H1 (cell line): ENCODE measurements around the gene CACNA1G. TPM values are rescaled to one million over a fixed set of nuclear protein-coding genes. Genes with fewer than 3 reads are reported as not detected.

Source experiments
- CTCF ChIA-PET: fragments of 300-600 bp; sonication (Branson Sonifier 250); formaldehyde crosslinking; loops from one replicate; lab custom pipeline; 2021; ENCODE audit not compliant: partially characterized antibody; lab: Charles Lee
- POLR2A ChIA-PET: fragments of 300-600 bp; sonication (Branson Sonifier 250); formaldehyde crosslinking; loops from one replicate; lab custom pipeline; 2021; ENCODE audit warnings: inconsistent platforms; ENCODE audit not compliant: partially characterized antibody; lab: Charles Lee
- DNase-seq, 2 experiments: peaks; one replicate each; pipeline versions ENCODE4 v3.0.0 to v3.0.0-alpha.2; 2010 to 2022; ENCODE audit warnings: low spot score in 2 of 2, low read depth in 1 of 2, mixed read lengths in 1 of 2
- FAIRE-seq: peaks from 2 replicates; lab custom pipeline; 2011; peaks lifted over from hg19 to GRCh38; lab: Jason Lieb, UNC
- H2AFZ ChIP-seq: 2 replicates; pipeline ENCODE4 v1.8.1; 2012; ENCODE audit warnings: low read length, inconsistent platforms
- H2AK5ac ChIP-seq: 2 replicates; pipeline ENCODE4 v1.6.1; 2013; ENCODE audit warnings: low read depth, low read length
- H2BK120ac ChIP-seq: replicated peaks from 2 replicates; pipeline ENCODE3; 2013; ENCODE audit warnings: low read depth, low read length, inconsistent platforms
- H2BK12ac ChIP-seq: 2 replicates; pipeline ENCODE4 v1.6.1; 2013; ENCODE audit warnings: low read depth, low read length
- H2BK15ac ChIP-seq: 2 replicates; pipeline ENCODE4 v1.6.1; 2013; ENCODE audit warnings: low read length
- H2BK20ac ChIP-seq: 2 replicates; pipeline ENCODE4 v1.6.1; 2013; ENCODE audit warnings: low read length
- H2BK5ac ChIP-seq: 2 replicates; pipeline ENCODE4 v1.6.1; 2013; ENCODE audit warnings: low read depth, low read length
- H3K14ac ChIP-seq: 2 replicates; pipeline ENCODE4 v1.6.1; 2013; ENCODE audit warnings: inconsistent platforms; ENCODE audit not compliant: insufficient read length
- H3K18ac ChIP-seq: 2 replicates; pipeline ENCODE4 v1.6.1; 2013; ENCODE audit warnings: low read length; ENCODE audit errors: extremely low read depth
- H3K23ac ChIP-seq: 2 replicates; pipeline ENCODE4 v1.6.1; 2013; ENCODE audit warnings: inconsistent platforms; ENCODE audit not compliant: insufficient read length
- H3K23me2 ChIP-seq: 2 replicates; pipeline ENCODE4 v1.6.1; 2013; ENCODE audit warnings: low read depth, low read length
- H3K27ac ChIP-seq: 2 replicates; pipeline ENCODE4 v1.6.1; 2011; ENCODE audit warnings: low read depth, low read length, inconsistent platforms
- H3K27me3 ChIP-seq, 4 experiments: replicated peaks in 1 of 4; 1 replicate in 1 of 4; 2 replicates in 3 of 4; pipeline versions ENCODE4 v1.6.1 to v1.8.1; 2011 to 2013; ENCODE audit warnings: low read length in 3 of 4, mild to moderate bottlenecking in 3 of 4, inconsistent platforms in 2 of 4, mixed read lengths in 2 of 4, moderate library complexity in 1 of 4; ENCODE audit not compliant: control insufficient read depth in 3 of 4, insufficient read depth in 3 of 4; ENCODE audit errors: extremely low read depth in 1 of 4
- H3K36me3 ChIP-seq, 4 experiments: 2 replicates each; pipeline versions ENCODE4 v1.6.1 to v1.8.1; 2011 to 2013; ENCODE audit warnings: mild to moderate bottlenecking in 4 of 4, low read length in 3 of 4, moderate library complexity in 2 of 4, control low read depth in 1 of 4, inconsistent platforms in 1 of 4; ENCODE audit not compliant: insufficient read depth in 4 of 4, control insufficient read depth in 2 of 4
- H3K4ac ChIP-seq: replicated peaks from 2 replicates; pipeline ENCODE3; 2013; ENCODE audit warnings: low read length, low read depth, mixed read lengths, inconsistent platforms; ENCODE audit not compliant: insufficient read length
- H3K4me1 ChIP-seq, 4 experiments: replicated peaks in 1 of 4; 1 replicate in 1 of 4; 2 replicates in 3 of 4; pipeline versions ENCODE4 v1.6.1 to v1.8.1; 2011 to 2013; ENCODE audit warnings: low read length in 3 of 4, inconsistent platforms in 2 of 4, mixed read lengths in 1 of 4; ENCODE audit not compliant: insufficient read depth in 4 of 4, control insufficient read depth in 3 of 4
- H3K4me2 ChIP-seq, 2 experiments: 2 replicates each; pipeline versions ENCODE4 v1.6.1 to v1.8.1; 2011 to 2013; ENCODE audit warnings: low read depth in 2 of 2, low read length in 2 of 2, control low read depth in 1 of 2, inconsistent platforms in 1 of 2, mild to moderate bottlenecking in 1 of 2; ENCODE audit not compliant: insufficient read depth in 1 of 2
- H3K4me3 ChIP-seq, 4 experiments: fragments of 200-600, 300-600 bp in 1 of 4; sonication (generic), shearing (Covaris generic), sonication (Bioruptor Twin) in 1 of 4; 2 replicates each; pipeline versions ENCODE4 v1.5.1 to v1.8.1; 2011 to 2016; ENCODE audit warnings: low read length in 4 of 4, low read depth in 3 of 4, control low read depth in 2 of 4, inconsistent platforms in 2 of 4, mild to moderate bottlenecking in 2 of 4, mixed read lengths in 1 of 4, moderate library complexity in 1 of 4; ENCODE audit not compliant: insufficient read depth in 2 of 4; ENCODE audit errors: extremely low read depth in 1 of 4
- H3K56ac ChIP-seq: replicated peaks from 2 replicates; pipeline ENCODE3; 2013; ENCODE audit warnings: low read depth, mild to moderate bottlenecking, mixed read lengths, low read length, inconsistent platforms; ENCODE audit not compliant: insufficient read length
- H3K79me1 ChIP-seq: 2 replicates; pipeline ENCODE4 v1.6.1; 2013; ENCODE audit warnings: low read depth, low read length, control low read depth
- H3K79me2 ChIP-seq, 2 experiments: 2 replicates each; pipeline versions ENCODE4 v1.6.1 to v1.8.1; 2012 to 2013; ENCODE audit warnings: low read length in 2 of 2, mild to moderate bottlenecking in 2 of 2, inconsistent platforms in 1 of 2; ENCODE audit not compliant: insufficient read depth in 2 of 2, control insufficient read depth in 1 of 2
- H3K9ac ChIP-seq, 4 experiments: replicated peaks in 1 of 4; 1 replicate in 1 of 4; 2 replicates in 3 of 4; pipeline versions ENCODE4 v1.6.1 to v1.8.1; 2011 to 2013; ENCODE audit warnings: low read depth in 3 of 4, low read length in 3 of 4, control low read depth in 2 of 4, mild to moderate bottlenecking in 2 of 4, moderate library complexity in 2 of 4, inconsistent platforms in 1 of 4; ENCODE audit errors: extremely low read depth in 1 of 4
- H3K9me3 ChIP-seq, 2 experiments: 2 replicates each; pipeline versions ENCODE4 v1.6.1 to v1.8.1; 2012 to 2013; ENCODE audit warnings: mild to moderate bottlenecking in 2 of 2, moderate library complexity in 2 of 2, control low read depth in 1 of 2, inconsistent platforms in 1 of 2, low read depth in 1 of 2, low read length in 1 of 2, mixed read lengths in 1 of 2; ENCODE audit not compliant: insufficient read depth in 2 of 2
- H4K20me1 ChIP-seq, 2 experiments: replicated peaks in 1 of 2; 2 replicates each; pipeline versions ENCODE3 to v1.8.1; 2011 to 2013; ENCODE audit warnings: inconsistent platforms in 2 of 2, low read length in 2 of 2, mild to moderate bottlenecking in 1 of 2; ENCODE audit not compliant: insufficient read depth in 2 of 2, control insufficient read depth in 1 of 2
- H4K5ac ChIP-seq: 2 replicates; pipeline ENCODE4 v1.6.1; 2013; ENCODE audit warnings: low read length, low read depth, mixed read lengths, inconsistent platforms; ENCODE audit not compliant: insufficient read length
- H4K8ac ChIP-seq: 2 replicates; pipeline ENCODE4 v1.8.0; 2013; ENCODE audit warnings: mild to moderate bottlenecking, moderate library complexity, low read length, inconsistent platforms; ENCODE audit not compliant: insufficient read depth; ENCODE audit errors: extremely low read depth
- H4K91ac ChIP-seq: replicated peaks from 2 replicates; pipeline ENCODE3; 2013; ENCODE audit warnings: low read length, mixed read lengths, inconsistent platforms; ENCODE audit not compliant: insufficient read length
- BACH1 ChIP-seq: IDR thresholded peaks from 2 replicates; pipeline ENCODE4 v1.6.1; 2012; ENCODE audit warnings: low read length, improper control_type of control experiment
- BCL11A ChIP-seq, 2 experiments: IDR thresholded peaks; one replicate each; pipeline ENCODE4 v1.6.1; 2011; ENCODE audit warnings: low read depth in 2 of 2, low read length in 2 of 2, mild to moderate bottlenecking in 2 of 2
- CREB1 ChIP-seq: IDR thresholded peaks from 2 replicates; pipeline ENCODE4 v1.6.1; 2012; ENCODE audit warnings: inconsistent platforms
- FOSL1 ChIP-seq: IDR thresholded peaks from 2 replicates; pipeline ENCODE4 v1.6.1; 2011; ENCODE audit warnings: mild to moderate bottlenecking, low read depth, low read length, moderate library complexity; ENCODE audit not compliant: insufficient read depth
- GTF2F1 ChIP-seq: IDR thresholded peaks from 2 replicates; pipeline ENCODE4 v1.6.1; 2012; ENCODE audit warnings: low read depth, low read length, improper control_type of control experiment, borderline replicate concordance
- PHF8 ChIP-seq: fragments of 200-600 bp; sonication (generic); conservative IDR thresholded peaks from 2 replicates; pipeline ENCODE4 v1.7.1; 2012; ENCODE audit warnings: low read depth, mild to moderate bottlenecking, inconsistent platforms, low read length, moderate library complexity
- RAD21 ChIP-seq, 2 experiments: IDR thresholded peaks in 1 of 2; conservative IDR thresholded peaks in 1 of 2; 2 replicates each; pipeline ENCODE4 v1.6.1; 2011; ENCODE audit warnings: low read depth in 2 of 2, low read length in 2 of 2, improper control_type of control experiment in 1 of 2, inconsistent platforms in 1 of 2, mild to moderate bottlenecking in 1 of 2, moderate library complexity in 1 of 2
- RXRA ChIP-seq: IDR thresholded peaks from 2 replicates; pipeline ENCODE4 v1.6.1; 2011; ENCODE audit warnings: low read depth, mild to moderate bottlenecking, low read length, moderate library complexity; ENCODE audit not compliant: insufficient read depth
- WGBS, 2 experiments: shearing (Covaris generic) in 1 of 2; methylation state at CpG; one replicate each; pipeline versions ENCODE4 v1.1.6 to v1.1.7; 2013 to 2015; ENCODE audit warnings: low lambda C conversion rate in 2 of 2, mixed read lengths in 2 of 2, inconsistent platforms in 1 of 2, low coverage in 1 of 2, missing lambda C conversion rate in 1 of 2; ENCODE audit not compliant: insufficient replicate concordance in 2 of 2, insufficient coverage in 1 of 2, insufficient read length in 1 of 2; ENCODE audit errors: extremely low coverage in 1 of 2, missing lambda C conversion rate in 1 of 2; 5-methylcytosine and 5-hydroxymethylcytosine counted together
- polyA plus RNA-seq, 7 experiments: library from polyadenylated mRNA; depleted of rRNA in 3 of 7; stranded (reverse) in 5 of 7; unstranded in 2 of 7; fragments of >200 nt in 5 of 7; fragments of 200-250 nt in 2 of 7; gene quantifications; 1 replicate in 5 of 7; 2 replicates in 1 of 7; 4 replicates in 1 of 7; pipeline versions ENCODE4 v1.2.1 to v1.2.3, GENCODE V29; 2011 to 2013; ENCODE audit warnings: missing spikeins in 2 of 7, mixed read lengths in 2 of 7
- total RNA-seq: library from RNA; stranded (reverse); fragmentation: NEBNext Ultra II Directional; extraction: Animal tissue kit (Norgen Biotek cat#: 25700); gene quantifications from 2 replicates; pipeline ENCODE4 v1.2.1, GENCODE V29; 2021
- TF ChIP-seq, protein P1 (sequence below), 3 experiments: IDR thresholded peaks; 1 replicate in 2 of 3; 2 replicates in 1 of 3; pipeline versions ENCODE4 v1.5.1 to v1.6.1; 2011; ENCODE audit warnings: low read length in 3 of 3, mild to moderate bottlenecking in 3 of 3, inconsistent platforms in 2 of 3, low read depth in 1 of 3, moderate library complexity in 1 of 3; ENCODE audit not compliant: insufficient read depth in 1 of 3; ENCODE audit errors: control extremely low read depth in 1 of 3
- TF ChIP-seq, protein P2 (sequence below): IDR thresholded peaks from 2 replicates; pipeline ENCODE4 v1.6.1; 2011; ENCODE audit warnings: low read length, improper control_type of control experiment

Gene CACNA1G
- total and polyA plus RNA-seq, 2 of the 8 experiments (the other 6 are each of a cell fraction or from before 2014, with no cell fraction given): 2.9 to 4.9 TPM

- Histone ChIP-seq H3K23ac (no peak overlapping the region), H2BK120ac (no peak overlapping the region), H3K14ac (no peak overlapping the region), H4K5ac (no peak overlapping the region), H2BK12ac (no peak overlapping the region), H3K9me3 (no peaks in the 10 kb centered on the region), H2BK20ac (0 out of 2 replicates have a peak overlapping the region, but pooled peaks have one; percentile 32), H2AFZ (no peak overlapping the region), H3K9ac (no peak overlapping the region), H3K4me2 (no peak overlapping the region), H3K79me1 (no peaks in the 10 kb centered on the region), H3K18ac (no peak overlapping the region), H3K4me3 (no peak overlapping the region), H3K36me3 (no peaks in the 10 kb centered on the region), H4K8ac (peak overlapping the region; percentile 28; the same call in 1 of the 2 replicates), H2BK15ac (no peak overlapping the region), H3K79me2 (no peaks in the 10 kb centered on the region), H3K23me2 (no peaks in the 10 kb centered on the region), H4K20me1 (peaks cover 0 to 2% of the 10 kb centered on the region in 2 experiments), H2AK5ac (no peak overlapping the region), H3K27ac (no peak overlapping the region), H4K91ac (peak overlapping the region; percentile 81), H3K56ac (no peak overlapping the region), H3K4me1 (peaks cover 0 to 6% (median 3%) of the 10 kb centered on the region in 4 experiments; a peak in 1 of 7 replicates), H2BK5ac (no peak overlapping the region), H3K4ac (peak overlapping the region; percentile 41), H3K27me3 (no peaks in the 10 kb centered on the region)
- ChIA-PET POLR2A (no interaction called here), CTCF (interaction anchor here (0.6 to 19.7 kb wide), 11 partner anchors 10 to 140 kb away, joined by 3 to 300 read pairs (median 5); partner anchors contain the start of genes ABCC3 and CACNA1G)
- DNase-seq (no peak), FAIRE-seq (no peak)
- 87% methylated on average over 5 of the region's 6 CpGs; no CpG with 5 or more reads in 1 of the 2 experiments for WGBS, 2 experiments
- TF ChIP-seq BCL11A (IDR thresholded peaks at IDR 0.05; ENCODE audit: low read depth in 2 of 2, low read length in 2 of 2) (no peak), FOSL1 (no peak), CREB1 (no peak), RAD21 (IDR thresholded peaks at IDR 0.05 in 1 of 2, conservative IDR thresholded peaks at IDR 0.05 in 1 of 2; ENCODE audit: low read depth in 2 of 2, low read length in 2 of 2) (no peak), PHF8 (no peak), GTF2F1 (no peak), BACH1 (no peak), RXRA (no peak)
- TF ChIP-seq, protein P1, sequence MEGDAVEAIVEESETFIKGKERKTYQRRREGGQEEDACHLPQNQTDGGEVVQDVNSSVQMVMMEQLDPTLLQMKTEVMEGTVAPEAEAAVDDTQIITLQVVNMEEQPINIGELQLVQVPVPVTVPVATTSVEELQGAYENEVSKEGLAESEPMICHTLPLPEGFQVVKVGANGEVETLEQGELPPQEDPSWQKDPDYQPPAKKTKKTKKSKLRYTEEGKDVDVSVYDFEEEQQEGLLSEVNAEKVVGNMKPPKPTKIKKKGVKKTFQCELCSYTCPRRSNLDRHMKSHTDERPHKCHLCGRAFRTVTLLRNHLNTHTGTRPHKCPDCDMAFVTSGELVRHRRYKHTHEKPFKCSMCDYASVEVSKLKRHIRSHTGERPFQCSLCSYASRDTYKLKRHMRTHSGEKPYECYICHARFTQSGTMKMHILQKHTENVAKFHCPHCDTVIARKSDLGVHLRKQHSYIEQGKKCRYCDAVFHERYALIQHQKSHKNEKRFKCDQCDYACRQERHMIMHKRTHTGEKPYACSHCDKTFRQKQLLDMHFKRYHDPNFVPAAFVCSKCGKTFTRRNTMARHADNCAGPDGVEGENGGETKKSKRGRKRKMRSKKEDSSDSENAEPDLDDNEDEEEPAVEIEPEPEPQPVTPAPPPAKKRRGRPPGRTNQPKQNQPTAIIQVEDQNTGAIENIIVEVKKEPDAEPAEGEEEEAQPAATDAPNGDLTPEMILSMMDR (IDR thresholded peaks at IDR 0.05; ENCODE audit: control extremely low read depth in 1 of 3, insufficient read depth in 1 of 3, low read depth in 1 of 3, low read length in 3 of 3): no peak
- TF ChIP-seq, protein P2, sequence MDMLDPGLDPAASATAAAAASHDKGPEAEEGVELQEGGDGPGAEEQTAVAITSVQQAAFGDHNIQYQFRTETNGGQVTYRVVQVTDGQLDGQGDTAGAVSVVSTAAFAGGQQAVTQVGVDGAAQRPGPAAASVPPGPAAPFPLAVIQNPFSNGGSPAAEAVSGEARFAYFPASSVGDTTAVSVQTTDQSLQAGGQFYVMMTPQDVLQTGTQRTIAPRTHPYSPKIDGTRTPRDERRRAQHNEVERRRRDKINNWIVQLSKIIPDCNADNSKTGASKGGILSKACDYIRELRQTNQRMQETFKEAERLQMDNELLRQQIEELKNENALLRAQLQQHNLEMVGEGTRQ: no peak
Observed at GRCh38 chr17:50611634-50612033, 51.1 kb downstream of the CACNA1G start.
